GM21447 (cell line): ENCODE measurements around the gene ZNF236.

Experiments used
- ATAC-seq: cut with Tn5 transposase; IDR thresholded peaks from one replicate; pipeline ENCODE4 v1.9.1; 2021; ENCODE audit not compliant: unreplicated experiment

The ZNF236 gene

GRCh38 chr18:76859474-76860339, 37.4 kb downstream of the ZNF236 start:
- ATAC-seq = no peak

GRCh38 chr18:76860411-76860810, 38.1 kb downstream of the ZNF236 start:
- ATAC-seq = no peak

DNA sequence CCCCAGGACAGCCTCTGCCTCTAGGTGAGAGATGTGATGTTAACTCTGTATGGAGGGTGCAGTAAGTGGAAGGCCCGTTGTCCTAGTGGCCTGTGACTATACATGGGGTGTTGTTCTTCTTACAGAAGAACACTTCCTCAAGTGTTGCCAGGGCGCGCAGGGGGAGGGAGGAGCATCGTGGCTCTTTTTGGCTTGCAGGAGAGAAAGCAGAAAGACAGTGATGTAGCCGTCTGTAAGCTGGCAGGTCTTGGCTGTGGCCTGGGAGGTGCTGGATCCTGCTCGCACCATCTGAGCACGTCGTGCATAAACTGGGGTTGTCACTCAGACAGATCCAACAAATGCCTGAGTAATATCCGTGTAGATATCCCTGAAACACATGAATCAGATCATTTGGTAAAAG, 44.3 kb downstream of the ZNF236 start:
- no peak for ATAC-seq

DNA sequence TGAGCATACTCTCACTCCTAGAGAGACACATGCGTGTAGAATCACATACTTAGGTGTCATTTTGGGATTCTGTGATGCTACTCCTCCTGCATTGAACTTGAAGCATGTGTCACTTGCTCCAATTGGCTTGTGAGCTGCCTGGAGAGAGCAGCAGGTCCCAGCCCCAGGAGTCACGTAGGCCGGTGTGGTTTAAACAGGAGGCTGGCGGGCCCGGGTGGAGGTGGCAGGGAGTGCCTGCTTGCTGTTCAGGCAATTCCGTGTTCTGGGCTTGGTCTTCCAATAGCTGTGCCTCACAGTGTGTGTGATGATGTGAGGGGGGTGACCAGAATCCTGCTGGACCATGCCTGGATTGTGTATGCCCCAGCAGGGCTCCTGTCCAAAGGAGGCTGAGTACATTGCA, 51.0 kb downstream of the ZNF236 start:
- ATAC-seq = no peak

- no peak for ATAC-seq
Measured at GRCh38 chr18:76873713-76874112, 51.4 kb downstream of the ZNF236 start.

GRCh38 chr18:76874642-76875389, 52.5 kb downstream of the ZNF236 start:
- ATAC-seq = no peak

- no peak for ATAC-seq
Measured at GRCh38 chr18:76875390-76876325, 53.3 kb downstream of the ZNF236 start.

GRCh38 chr18:76878426-76878825, 56.1 kb downstream of the ZNF236 start:
- no peak for ATAC-seq

- ATAC-seq = no peak
Measured at GRCh38 chr18:76880026-76880425, 57.7 kb downstream of the ZNF236 start.

DNA sequence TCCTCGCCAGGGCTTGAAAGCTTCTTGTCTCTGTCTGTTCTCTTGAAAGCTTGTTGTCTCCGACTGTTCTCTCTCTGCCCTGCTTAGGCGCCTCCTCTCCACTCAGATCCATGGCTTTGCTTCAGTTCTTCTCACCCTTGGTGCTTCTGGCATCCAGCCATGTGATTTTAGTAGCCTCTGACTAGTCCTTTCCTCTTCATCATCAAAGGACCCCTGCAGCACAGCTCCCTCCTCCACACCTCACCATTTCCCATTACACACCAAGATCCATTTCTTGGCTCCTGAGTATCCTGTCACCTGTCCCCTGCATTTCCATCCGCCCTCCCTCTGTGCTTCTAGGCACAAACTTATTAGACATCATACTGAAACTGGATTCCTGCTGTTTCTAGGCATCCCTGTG, 59.4 kb downstream of the ZNF236 start:
- ATAC-seq = no peak

- no peak for ATAC-seq
Measured at GRCh38 chr18:76882146-76882545, 59.8 kb downstream of the ZNF236 start.

- ATAC-seq = no peak
Measured at GRCh38 chr18:76885001-76885400, 62.6 kb downstream of the ZNF236 start.

DNA sequence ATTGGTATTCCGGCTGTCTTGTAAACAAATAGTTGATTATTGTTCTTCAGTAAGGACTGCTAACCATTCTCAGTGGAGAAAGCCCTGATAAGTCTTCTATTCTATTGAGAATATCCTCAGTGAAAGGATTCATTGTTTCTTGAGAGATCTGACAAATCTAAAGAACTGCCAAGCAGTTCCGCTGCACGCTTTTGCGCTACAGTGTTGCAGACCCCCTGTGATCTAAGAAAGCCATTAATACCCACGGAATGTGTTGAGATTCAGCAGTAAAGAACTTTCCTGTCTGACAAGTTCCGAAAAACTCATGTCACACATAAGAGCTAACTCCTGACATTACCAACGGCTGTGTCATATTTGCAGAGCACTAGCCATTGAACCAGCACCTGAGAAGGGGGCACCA, 63.8 kb downstream of the ZNF236 start:
- ATAC-seq = no peak

GRCh38 chr18:76889091-76889699, 66.8 kb downstream of the ZNF236 start:
- ATAC-seq = no peak

- no peak for ATAC-seq
Measured at GRCh38 chr18:76892832-76893231, 70.5 kb downstream of the ZNF236 start.

GRCh38 chr18:76894566-76895346, 72.4 kb downstream of the ZNF236 start:
- no peak for ATAC-seq

DNA sequence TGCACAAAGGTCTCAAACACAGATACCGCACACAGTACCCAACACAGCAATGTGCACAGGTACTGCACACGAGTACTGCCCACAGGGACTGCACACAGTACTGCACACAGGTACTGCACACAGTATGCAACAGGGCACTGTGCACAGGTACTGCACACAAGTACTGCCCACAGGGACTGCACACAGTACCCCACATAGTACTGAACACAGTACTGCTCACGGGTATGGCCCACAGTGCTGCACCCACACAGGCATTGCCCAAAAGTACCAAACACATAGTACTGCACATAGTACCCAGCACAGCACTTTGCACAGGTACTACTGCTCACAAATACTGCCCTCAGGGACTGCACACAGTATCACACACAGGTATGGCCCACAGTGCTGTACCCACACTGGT, 73.1 kb downstream of the ZNF236 start:
- ATAC-seq = no peak

DNA sequence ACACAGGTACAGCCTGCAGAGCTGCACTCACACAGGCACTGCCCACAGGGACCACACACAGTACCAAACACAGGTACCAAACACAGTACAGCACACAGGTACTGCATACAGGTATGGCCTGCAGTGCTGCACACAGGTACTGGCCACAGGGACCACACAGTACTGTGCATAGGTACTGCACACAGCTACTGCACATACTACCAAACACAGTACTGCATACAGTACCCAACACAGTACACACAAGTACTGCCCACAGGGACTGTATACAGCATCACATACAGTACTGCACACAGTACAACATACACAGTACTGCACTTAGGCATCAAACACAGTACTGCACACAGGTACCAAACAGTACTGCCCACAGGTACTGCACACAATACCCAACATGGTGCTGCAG, 74.3 kb downstream of the ZNF236 start:
- no peak for ATAC-seq

DNA sequence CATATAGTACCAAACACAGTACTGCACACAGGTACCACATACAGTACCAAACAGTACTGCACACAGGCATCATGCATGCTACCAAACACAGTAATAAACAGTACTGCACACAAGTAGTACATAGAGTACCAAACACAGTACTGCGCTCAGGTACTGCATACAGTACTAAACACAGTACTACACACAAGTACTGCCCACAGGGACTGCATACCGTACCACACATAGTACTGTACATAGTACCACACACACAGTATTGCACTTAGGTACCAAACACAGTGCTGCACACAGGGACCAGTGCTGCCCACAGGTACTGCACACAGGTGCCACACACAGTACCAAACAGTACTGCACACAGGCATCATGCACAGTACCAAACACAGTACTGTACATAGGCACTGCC, 74.9 kb downstream of the ZNF236 start:
- no peak for ATAC-seq

DNA sequence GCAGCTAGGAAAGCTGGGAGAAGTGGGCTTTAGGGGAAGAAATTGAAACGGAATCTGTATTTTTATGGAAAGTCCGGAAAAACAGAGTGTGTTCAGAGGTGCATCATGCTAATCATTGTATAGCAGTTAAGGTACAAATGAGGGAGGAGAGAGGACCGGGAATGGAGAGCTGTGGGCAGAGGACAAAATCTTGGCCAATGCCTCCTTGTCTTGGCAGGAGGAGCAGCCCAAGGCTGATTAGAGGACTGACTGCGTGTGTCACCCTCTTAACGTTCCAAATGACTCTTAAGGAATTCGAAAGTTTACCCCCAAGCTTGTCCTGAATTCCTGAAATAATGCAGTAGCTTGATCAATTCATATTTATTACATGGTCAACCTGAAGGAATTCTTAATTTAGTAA, 81.0 kb downstream of the ZNF236 start:
- no peak for ATAC-seq
